ENCODE measurements around the gene SHOC2.

GRCh38 chr10:110915035-110915434 is 4.4 kb upstream of the SHOC2 start:
- TF ChIP-seq CTCF (conservative IDR thresholded peaks at IDR 0.05; ENCODE audit: low read depth in 2 of 2) (no peak), POLR2AphosphoS5 (IDR thresholded peaks at IDR 0.05; ENCODE audit: low read depth) (no peak)
